ENCODE results near the gene LRMDA. TPM values are rescaled to one million over a fixed set of nuclear protein-coding genes. Genes with fewer than 3 reads are reported as not detected.
A peak's percentile ranks its signal among the peaks of the same experiment; 100 is the strongest.

Gene LRMDA
- total and polyA plus RNA-seq, 2 of the 13 experiments (the other 11 are each of a cell fraction or from before 2014, with no cell fraction given) = 13.4 to 22.0 TPM

DNA sequence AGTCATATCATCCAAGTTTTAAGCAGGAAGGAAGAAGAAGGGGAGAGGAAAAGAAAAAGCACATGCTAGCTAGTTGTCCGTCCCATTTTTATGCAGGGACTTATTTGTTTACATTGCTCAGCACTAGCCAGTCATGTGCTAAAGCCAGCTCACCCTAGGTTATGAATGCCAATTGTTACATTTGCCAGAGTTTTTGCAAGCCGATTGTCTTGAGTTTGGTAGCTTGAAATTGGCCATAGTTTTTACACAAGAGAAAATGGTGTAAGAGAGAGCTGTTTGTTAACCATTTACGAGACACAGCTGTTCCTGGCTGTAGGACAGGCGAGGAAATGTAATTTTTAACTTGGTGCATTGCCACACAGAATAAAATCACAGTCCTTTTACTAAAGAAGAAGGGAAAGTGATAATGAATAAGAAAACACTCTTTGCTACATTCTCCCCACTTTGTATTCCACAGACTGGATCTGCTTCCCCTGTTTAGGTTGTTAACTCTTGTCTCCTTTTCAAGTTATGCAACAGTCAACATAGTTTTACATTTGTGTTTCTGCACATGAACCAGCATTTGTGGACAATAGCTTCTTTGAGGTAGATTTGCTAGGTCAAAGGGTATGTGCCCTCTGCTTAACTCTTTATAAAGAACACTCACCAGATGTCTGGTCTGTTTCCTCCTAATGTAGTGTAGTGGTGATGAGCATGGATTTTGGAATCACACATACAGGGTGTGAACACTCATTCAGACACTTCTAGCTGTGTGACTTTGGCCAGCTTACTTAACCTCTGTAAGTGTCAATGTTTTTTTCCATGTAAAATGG lies 357.2 kb downstream of the LRMDA start (continued):
- TF ChIP-seq, protein P1, sequence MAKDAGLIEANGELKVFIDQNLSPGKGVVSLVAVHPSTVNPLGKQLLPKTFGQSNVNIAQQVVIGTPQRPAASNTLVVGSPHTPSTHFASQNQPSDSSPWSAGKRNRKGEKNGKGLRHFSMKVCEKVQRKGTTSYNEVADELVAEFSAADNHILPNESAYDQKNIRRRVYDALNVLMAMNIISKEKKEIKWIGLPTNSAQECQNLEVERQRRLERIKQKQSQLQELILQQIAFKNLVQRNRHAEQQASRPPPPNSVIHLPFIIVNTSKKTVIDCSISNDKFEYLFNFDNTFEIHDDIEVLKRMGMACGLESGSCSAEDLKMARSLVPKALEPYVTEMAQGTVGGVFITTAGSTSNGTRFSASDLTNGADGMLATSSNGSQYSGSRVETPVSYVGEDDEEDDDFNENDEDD (CRISPR knock-in tag; IDR thresholded peaks at IDR 0.05; ENCODE audit: borderline replicate concordance) = peak; percentile 39; the same call in 1 of the 2 replicates
- TF ChIP-seq ZNF782 (CRISPR knock-in tag; IDR thresholded peaks at IDR 0.05; ENCODE audit: borderline replicate concordance) (no peak), NCOA2 (CRISPR knock-in tag; IDR thresholded peaks at IDR 0.05) (peak; percentile 91), TARDBP (CRISPR knock-in tag; IDR thresholded peaks at IDR 0.05) (peak; percentile 84), ZNF747 (CRISPR knock-in tag; IDR thresholded peaks at IDR 0.05; ENCODE audit: borderline replicate concordance) (no peak), ZNF234 (CRISPR knock-in tag; conservative IDR thresholded peaks at IDR 0.05) (no peak), PCBP1 (IDR thresholded peaks at IDR 0.05; ENCODE audit: borderline replicate concordance, low read depth, low read length) (no peak), CHCHD3 (CRISPR knock-in tag; IDR thresholded peaks at IDR 0.05) (no peak), FOXO1 (CRISPR knock-in tag; IDR thresholded peaks at IDR 0.05) (peak; percentile 69; the same call in 1 of the 2 replicates), KDM1A (CRISPR knock-in tag; IDR thresholded peaks at IDR 0.05) (no peak), HOXA7 (CRISPR knock-in tag; IDR thresholded peaks at IDR 0.05) (no peak), ZBTB20 (CRISPR knock-in tag; IDR thresholded peaks at IDR 0.05; ENCODE audit: borderline replicate concordance, low read depth) (0 out of 2 replicates have a peak, but pooled peaks have one; percentile 30), ZFP41 (CRISPR knock-in tag; IDR thresholded peaks at IDR 0.05; ENCODE audit: borderline replicate concordance) (no peak), AGO2 (optimal IDR thresholded peaks at IDR 0.05; ENCODE audit: low read depth, low read length) (no peak), ARNT2 (CRISPR knock-in tag; IDR thresholded peaks at IDR 0.05; ENCODE audit: low read depth) (peak; percentile 66; the same call in 1 of the 2 replicates), ZKSCAN1 (IDR thresholded peaks at IDR 0.05; ENCODE audit: low read length) (no peak), ZNF572 (CRISPR knock-in tag; IDR thresholded peaks at IDR 0.05) (no peak), MAFF (IDR thresholded peaks at IDR 0.05; ENCODE audit: low read depth, low read length) (peak; percentile 32; the same call in 1 of the 2 replicates)
- TF ChIP-seq, protein P2, sequence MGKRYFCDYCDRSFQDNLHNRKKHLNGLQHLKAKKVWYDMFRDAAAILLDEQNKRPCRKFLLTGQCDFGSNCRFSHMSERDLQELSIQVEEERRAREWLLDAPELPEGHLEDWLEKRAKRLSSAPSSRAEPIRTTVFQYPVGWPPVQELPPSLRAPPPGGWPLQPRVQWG (CRISPR knock-in tag; IDR thresholded peaks at IDR 0.05; ENCODE audit: borderline replicate concordance, low read depth) = no peak
- TF ChIP-seq, protein P3, sequence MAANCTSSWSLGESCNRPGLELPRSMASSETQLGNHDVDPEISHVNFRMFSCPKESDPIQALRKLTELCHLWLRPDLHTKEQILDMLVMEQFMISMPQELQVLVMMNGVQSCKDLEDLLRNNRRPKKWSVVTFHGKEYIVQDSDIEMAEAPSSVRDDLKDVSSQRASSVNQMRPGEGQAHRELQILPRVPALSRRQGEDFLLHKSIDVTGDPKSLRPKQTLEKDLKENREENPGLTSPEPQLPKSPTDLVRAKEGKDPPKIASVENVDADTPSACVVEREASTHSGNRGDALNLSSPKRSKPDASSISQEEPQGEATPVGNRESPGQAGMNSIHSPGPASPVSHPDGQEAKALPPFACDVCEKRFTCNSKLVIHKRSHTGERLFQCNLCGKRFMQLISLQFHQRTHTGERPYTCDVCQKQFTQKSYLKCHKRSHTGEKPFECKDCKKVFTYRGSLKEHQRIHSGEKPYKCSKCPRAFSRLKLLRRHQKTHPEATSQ (CRISPR knock-in tag; IDR thresholded peaks at IDR 0.05; ENCODE audit: borderline replicate concordance) = peak; percentile 69; the same call in 1 of the 2 replicates
- TF ChIP-seq, protein P4, sequence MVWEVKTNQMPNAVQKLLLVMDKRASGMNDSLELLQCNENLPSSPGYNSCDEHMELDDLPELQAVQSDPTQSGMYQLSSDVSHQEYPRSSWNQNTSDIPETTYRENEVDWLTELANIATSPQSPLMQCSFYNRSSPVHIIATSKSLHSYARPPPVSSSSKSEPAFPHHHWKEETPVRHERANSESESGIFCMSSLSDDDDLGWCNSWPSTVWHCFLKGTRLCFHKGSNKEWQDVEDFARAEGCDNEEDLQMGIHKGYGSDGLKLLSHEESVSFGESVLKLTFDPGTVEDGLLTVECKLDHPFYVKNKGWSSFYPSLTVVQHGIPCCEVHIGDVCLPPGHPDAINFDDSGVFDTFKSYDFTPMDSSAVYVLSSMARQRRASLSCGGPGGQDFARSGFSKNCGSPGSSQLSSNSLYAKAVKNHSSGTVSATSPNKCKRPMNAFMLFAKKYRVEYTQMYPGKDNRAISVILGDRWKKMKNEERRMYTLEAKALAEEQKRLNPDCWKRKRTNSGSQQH (CRISPR knock-in tag; IDR thresholded peaks at IDR 0.05; ENCODE audit: low read depth) = 0 out of 2 replicates have a peak, but pooled peaks have one; percentile 4

Data from HepG2 (cell line).